ENCODE measurements around the gene SPTB. TPM values are rescaled to one million over a fixed set of nuclear protein-coding genes. Genes with fewer than 3 reads are reported as not detected.

SPTB gene
- total and polyA plus RNA-seq, 9 of the 15 experiments (the other 6 are each of a cell fraction or from before 2014, with no cell fraction given), result 0.21 to 45.9 (median 11.7) TPM

DNA sequence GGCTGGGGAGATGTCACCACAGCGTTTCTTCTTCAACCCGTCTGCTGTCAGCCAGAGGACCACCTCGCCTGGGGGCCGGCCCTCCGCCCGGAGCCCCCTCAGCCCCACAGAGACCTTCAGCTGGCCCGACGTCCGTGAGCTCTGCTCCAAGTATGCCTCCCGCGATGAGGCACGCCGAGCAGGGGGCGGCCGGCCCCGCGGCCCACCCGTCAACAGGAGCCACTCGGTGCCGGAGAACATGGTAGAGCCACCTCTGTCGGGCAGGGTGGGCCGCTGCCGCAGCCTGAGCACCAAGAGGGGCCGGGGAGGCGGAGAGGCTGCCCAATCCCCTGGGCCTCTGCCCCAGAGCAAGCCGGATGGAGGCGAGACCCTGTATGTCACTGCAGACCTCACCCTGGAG, 136.6 kb downstream of the SPTB start (continued):
- TF ChIP-seq, protein P1, sequence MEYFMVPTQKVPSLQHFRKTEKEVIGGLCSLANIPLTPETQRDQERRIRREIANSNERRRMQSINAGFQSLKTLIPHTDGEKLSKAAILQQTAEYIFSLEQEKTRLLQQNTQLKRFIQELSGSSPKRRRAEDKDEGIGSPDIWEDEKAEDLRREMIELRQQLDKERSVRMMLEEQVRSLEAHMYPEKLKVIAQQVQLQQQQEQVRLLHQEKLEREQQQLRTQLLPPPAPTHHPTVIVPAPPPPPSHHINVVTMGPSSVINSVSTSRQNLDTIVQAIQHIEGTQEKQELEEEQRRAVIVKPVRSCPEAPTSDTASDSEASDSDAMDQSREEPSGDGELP (CRISPR knock-in tag; IDR thresholded peaks at IDR 0.05; ENCODE audit: borderline replicate concordance), result no peak
- no peak for TF ChIP-seq ZNF561 (CRISPR knock-in tag; conservative IDR thresholded peaks at IDR 0.05)

DNA sequence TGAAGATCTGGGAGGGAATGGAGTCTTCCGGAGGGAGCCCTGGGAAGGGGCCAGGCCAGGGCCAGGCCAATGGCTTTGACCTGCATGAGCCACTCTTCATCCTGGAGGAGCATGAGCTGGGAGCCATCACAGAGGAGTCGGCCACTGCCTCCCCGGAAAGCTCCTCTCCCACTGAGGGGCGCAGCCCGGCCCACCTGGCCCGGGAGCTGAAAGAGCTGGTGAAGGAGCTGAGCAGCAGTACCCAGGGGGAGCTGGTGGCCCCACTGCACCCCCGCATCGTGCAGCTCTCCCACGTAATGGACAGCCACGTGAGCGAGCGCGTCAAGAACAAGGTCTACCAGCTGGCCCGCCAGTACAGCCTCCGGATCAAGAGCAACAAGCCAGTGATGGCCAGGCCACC, 137.7 kb downstream of the SPTB start:
- no peak for TF ChIP-seq MCM7 (IDR thresholded peaks at IDR 0.05)
- no peaks in the 10 kb centered on the region for H3K9me1 ChIP-seq (ENCODE audit: control insufficient read depth, insufficient read depth, low read length)
- H2AFZ ChIP-seq (ENCODE audit: low read depth, low read length), result no peak overlapping the region
- no peak overlapping the region for H3K4me2 ChIP-seq (ENCODE audit: insufficient read depth, low read length)
- DNase-seq (ENCODE audit: extremely low read depth in 1 of 4, low spot score in 3 of 4) (no peak), FAIRE-seq (no peak), ATAC-seq (no peak)
- H3K27me3 ChIP-seq (ENCODE audit: control insufficient read depth in 2 of 2, insufficient read depth in 2 of 2, low read length in 2 of 2), result peaks cover 12 to 89% of the 10 kb centered on the region in 2 experiments
- no peak overlapping the region for H3K27ac ChIP-seq (ENCODE audit: extremely low read depth, low read depth, low read length)
- POLR2A ChIA-PET, result interaction anchor here (0.5 to 1.7 kb wide), 5 partner anchors 9 to 1262 kb away, joined by 3 read pairs; no protein-coding TSS in a partner anchor
- WGBS (ENCODE audit: insufficient coverage, low coverage, missing lambda C conversion rate), result 3% methylated on average over 10 of the region's 15 CpGs
- H4K20me1 ChIP-seq (replicated peaks; ENCODE audit: control insufficient read depth, insufficient read depth, low read length), result no peaks in the 10 kb centered on the region; the same call in 1 of the 2 replicates
- CTCF ChIA-PET (ENCODE audit: low intra/inter-chr PET ratio), result no interaction called here
- H3K9me3 ChIP-seq (replicated peaks; ENCODE audit: control insufficient read depth, insufficient read depth, low read depth, low read length), result no peaks in the 10 kb centered on the region
- no peaks in the 10 kb centered on the region; a peak in 1 of 5 replicates for H3K4me1 ChIP-seq (replicated peaks in 1 of 2; ENCODE audit: control insufficient read depth in 2 of 2, insufficient read depth in 2 of 2, low read length in 2 of 2)
- H3K36me3 ChIP-seq (ENCODE audit: control insufficient read depth, insufficient read depth, low read length), result no peaks in the 10 kb centered on the region
- in situ Hi-C loops (cut with MboI), result no loop called here
- no TSS peak for BruUV-seq (replicated peaks)
- no peak overlapping the region for H3K4me3 ChIP-seq
- no peak overlapping the region for H3K9ac ChIP-seq (ENCODE audit: insufficient read depth in 1 of 2, low read depth in 2 of 2, low read length in 2 of 2)
- intact Hi-C loops (cut with micrococcal nuclease), result no loop called here
- no peaks in the 10 kb centered on the region for H3K79me2 ChIP-seq (ENCODE audit: control insufficient read depth, insufficient read depth, low read length)

All from K562 (cell line).